Mammary epithelial cell (primary cell): ENCODE results near the gene MALSU1.

Source experiments
- CTCF ChIP-seq, 2 donors: IDR thresholded peaks in 1 of 2; conservative IDR thresholded peaks in 1 of 2; 2 replicates each; pipeline ENCODE4 v1.5.1; 2011 to 2012; ENCODE audit warnings: inconsistent platforms in 2 of 2, low read length in 2 of 2, mild to moderate bottlenecking in 2 of 2, control low read depth in 1 of 2, low read depth in 1 of 2; ENCODE audit not compliant: insufficient read depth in 1 of 2; ENCODE audit errors: extremely low read depth in 1 of 2
- EZH2 ChIP-seq: IDR thresholded peaks from 2 replicates; pipeline ENCODE4 v1.6.1; 2012; ENCODE audit warnings: low read length, inconsistent platforms, borderline replicate concordance

- no peak for TF ChIP-seq CTCF (conservative IDR thresholded peaks at IDR 0.05 in 1 of 2, IDR thresholded peaks at IDR 0.05 in 1 of 2; ENCODE audit: extremely low read depth in 1 of 2, insufficient read depth in 1 of 2, low read depth in 1 of 2, low read length in 2 of 2)
- no peak for TF ChIP-seq EZH2
Measured at GRCh38 chr7:23350466-23350865, 51.3 kb downstream of the MALSU1 start.
